GM06990 (cell line): ENCODE results near the gene TBC1D9.

Source experiments
- DNase-seq: peaks from one replicate; pipeline ENCODE4 v3.0.0-alpha.2; 2011; ENCODE audit not compliant: insufficient read length; ENCODE audit errors: extremely low read depth
- H3K27me3 ChIP-seq: replicated peaks from 2 replicates; pipeline ENCODE4 v1.6.0; 2011; ENCODE audit warnings: low read length; ENCODE audit not compliant: control insufficient read depth, insufficient read depth
- H3K36me3 ChIP-seq: 2 replicates; pipeline ENCODE4 v1.5.1; 2011; ENCODE audit warnings: low read length; ENCODE audit not compliant: control insufficient read depth, insufficient read depth
- H3K4me3 ChIP-seq: replicated peaks from 2 replicates; pipeline ENCODE4 v1.5.1; 2011; ENCODE audit warnings: low read depth, mild to moderate bottlenecking, control low read depth, low read length
- CTCF ChIP-seq: IDR thresholded peaks from 2 replicates; pipeline ENCODE4 v1.5.1; 2011; ENCODE audit warnings: low read length, control low read depth, mild to moderate bottlenecking, inconsistent platforms; ENCODE audit not compliant: insufficient read depth, poor library complexity, severe bottlenecking

The TBC1D9 gene

DNA sequence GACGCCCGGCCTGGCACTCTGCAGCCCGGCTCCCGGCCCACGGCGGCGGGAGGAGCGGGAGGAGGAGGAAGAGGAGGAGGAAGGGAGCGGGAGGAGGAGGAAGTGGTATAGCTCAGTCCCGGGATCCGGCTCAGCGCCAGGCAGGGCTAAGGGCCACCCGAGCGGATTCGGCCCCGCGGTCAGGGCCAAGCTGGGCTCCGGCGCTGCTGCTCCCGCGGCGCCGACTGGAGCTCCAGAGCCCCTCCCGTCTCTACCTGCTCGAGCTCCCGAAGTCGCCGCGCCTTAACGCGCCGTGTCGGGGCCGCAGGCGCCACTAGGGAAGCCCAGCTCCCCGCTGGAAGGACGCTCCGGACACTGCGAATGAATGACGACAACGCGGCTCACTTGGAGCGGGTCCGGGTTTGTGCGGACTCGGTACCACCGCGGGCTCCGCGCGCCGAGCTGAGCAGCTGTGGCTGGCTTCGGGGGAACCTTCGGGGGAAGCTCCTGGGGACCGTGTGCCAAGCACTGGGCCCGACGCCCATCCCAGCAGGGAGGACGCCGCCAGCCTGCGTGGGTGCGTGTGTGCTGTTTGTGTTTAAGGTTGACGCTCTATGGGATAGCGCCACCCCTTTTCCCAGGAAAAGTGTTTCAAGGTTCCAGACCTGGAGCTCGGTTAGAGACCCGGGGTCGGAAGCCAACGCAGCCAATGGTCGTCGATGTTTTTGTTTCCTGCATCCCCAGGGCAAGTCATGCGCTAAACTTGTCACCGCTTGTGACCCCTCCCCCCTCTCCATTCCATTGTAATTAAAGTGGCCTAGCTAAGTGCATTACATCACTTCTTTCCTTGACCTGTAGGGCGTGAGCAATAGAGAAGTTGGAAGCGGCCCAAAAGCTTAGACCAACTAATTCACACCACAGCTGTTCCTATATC lies at the start of gene TBC1D9:
Gene TBC1D9 (minus strand): TSS at position 67 of the 913 bp plus-strand sequence. CDS start 340 bp downstream, outside the sequence.
- no peak for TF ChIP-seq CTCF
- peak; percentile 72 for DNase-seq
- H3K36me3 ChIP-seq: no peaks in the 10 kb centered on the region
- no peaks in the 10 kb centered on the region; the same call in 1 of the 2 replicates for H3K27me3 ChIP-seq
- H3K4me3 ChIP-seq: peak within 1 kb of the TSS; percentile 60

DNA sequence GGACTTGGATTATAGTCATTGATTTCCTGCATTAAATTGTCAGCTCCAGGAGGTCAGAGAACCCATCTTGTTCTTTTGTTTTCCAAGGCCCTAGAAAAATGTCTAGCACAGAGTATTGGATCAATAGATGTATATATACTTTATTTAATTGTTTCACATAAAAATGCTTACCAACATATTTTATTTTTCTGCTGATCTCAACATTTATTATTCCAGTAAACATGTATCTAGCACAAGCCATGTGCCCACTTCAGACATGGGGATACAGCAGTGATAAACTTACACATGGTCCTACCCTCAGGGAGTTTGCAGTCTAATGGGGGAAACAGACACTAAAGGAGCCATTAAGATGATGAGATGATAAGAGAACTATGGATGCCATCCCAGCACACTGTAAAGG lies 49.1 kb upstream of the TBC1D9 start:
- Histone ChIP-seq H3K36me3 (no peaks in the 10 kb centered on the region), H3K27me3 (no peaks in the 10 kb centered on the region), H3K4me3 (no peak overlapping the region)
- no peak for TF ChIP-seq CTCF
- no peak for DNase-seq

- H3K36me3 ChIP-seq: no peaks in the 10 kb centered on the region
- no peak for DNase-seq
- no peak overlapping the region for H3K4me3 ChIP-seq
- no peaks in the 10 kb centered on the region for H3K27me3 ChIP-seq
- no peak for TF ChIP-seq CTCF
These were observed 46.4 kb upstream of the TBC1D9 start for GRCh38 chr4:140802591-140802990.

DNA sequence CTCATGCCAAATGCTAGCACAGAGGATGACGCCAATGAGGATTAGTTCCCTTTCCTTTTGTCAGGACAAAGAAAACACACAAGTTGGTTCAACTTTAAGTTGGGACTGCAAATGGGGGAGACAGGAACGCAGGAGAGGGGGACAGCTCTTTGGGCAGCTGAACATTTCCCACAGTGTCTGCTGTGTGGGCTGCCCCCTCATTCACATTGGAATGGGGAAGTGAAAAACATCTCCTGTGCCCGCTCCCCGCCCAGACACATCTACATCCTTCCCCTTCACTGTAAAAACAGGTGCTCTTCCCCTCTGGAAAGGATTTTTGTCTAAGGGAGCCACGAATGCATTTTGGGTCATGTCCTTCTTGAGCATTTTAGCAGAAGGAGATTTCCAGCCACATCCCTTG lies 44.5 kb upstream of the TBC1D9 start:
- DNase-seq: no peak
- no peak for TF ChIP-seq CTCF
- H3K36me3 ChIP-seq: no peaks in the 10 kb centered on the region
- H3K27me3 ChIP-seq: no peaks in the 10 kb centered on the region
- H3K4me3 ChIP-seq: no peak overlapping the region

- no peak for TF ChIP-seq CTCF
- Histone ChIP-seq H3K4me3 (no peak overlapping the region), H3K27me3 (no peaks in the 10 kb centered on the region), H3K36me3 (no peaks in the 10 kb centered on the region)
- DNase-seq: no peak
These were observed 43.6 kb upstream of the TBC1D9 start for GRCh38 chr4:140799686-140800225.

GRCh38 chr4:140793291-140793690 lies 37.1 kb upstream of the TBC1D9 start:
- no peak for TF ChIP-seq CTCF

More at GRCh38 chr4:140793291-140793690, 37.1 kb upstream of the TBC1D9 start:
- Histone ChIP-seq H3K27me3 (no peaks in the 10 kb centered on the region), H3K4me3 (no peak overlapping the region), H3K36me3 (no peaks in the 10 kb centered on the region)
- no peak for DNase-seq
